HG02588 (cell line): ENCODE measurements around the gene PEA15.

Source experiments
- ATAC-seq: cut with Tn5 transposase; IDR thresholded peaks from one replicate; pipeline ENCODE4 v1.9.1; 2021; ENCODE audit warnings: mild to moderate bottlenecking, moderate library complexity; ENCODE audit not compliant: unreplicated experiment

Gene PEA15, protein sequence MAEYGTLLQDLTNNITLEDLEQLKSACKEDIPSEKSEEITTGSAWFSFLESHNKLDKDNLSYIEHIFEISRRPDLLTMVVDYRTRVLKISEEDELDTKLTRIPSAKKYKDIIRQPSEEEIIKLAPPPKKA

DNA sequence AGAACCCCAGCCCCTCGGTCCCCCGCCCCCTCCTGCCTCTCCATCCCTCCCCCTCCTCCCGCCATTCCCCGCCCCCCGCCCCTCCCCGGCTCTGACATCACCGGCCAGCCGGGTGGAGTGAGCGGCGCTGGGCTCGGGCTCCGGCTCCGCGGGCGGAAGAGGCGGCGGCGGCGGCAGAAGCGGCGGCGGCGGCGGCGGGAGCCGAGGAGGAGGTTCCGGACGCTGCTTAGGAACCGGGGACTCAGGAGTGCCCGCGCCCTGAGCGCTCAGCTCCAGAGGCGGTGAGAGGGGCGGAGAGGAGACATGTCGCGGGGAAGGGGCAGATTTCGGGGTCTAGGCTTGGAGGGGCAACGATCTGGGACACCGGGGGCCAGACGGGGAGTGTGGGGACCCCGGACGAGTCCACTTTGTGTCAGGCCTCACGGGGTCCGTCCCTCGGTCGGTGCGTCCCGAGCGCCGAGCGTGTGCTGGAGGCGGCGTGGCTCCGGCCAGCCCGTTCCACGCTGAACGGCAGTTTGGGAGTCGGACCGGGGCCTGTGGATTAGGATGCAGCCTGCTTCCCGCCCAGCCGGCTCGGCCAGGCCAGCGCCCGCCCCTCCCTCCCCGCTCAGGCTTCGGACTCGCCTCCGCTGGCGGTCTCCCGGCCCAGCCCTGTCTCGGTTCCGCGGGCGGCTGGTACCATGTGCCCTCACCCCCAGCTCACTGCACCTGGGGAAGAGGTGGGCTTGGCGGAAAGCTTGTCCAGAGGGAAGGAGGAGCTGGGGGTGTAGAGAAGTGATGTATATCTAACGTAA lies at the start of gene PEA15:
TSS of gene PEA15 (plus strand) at position 143 of the 794 bp plus-strand sequence. CDS start 6,161 bp downstream, outside the sequence.
- peak; percentile 46 for ATAC-seq

DNA sequence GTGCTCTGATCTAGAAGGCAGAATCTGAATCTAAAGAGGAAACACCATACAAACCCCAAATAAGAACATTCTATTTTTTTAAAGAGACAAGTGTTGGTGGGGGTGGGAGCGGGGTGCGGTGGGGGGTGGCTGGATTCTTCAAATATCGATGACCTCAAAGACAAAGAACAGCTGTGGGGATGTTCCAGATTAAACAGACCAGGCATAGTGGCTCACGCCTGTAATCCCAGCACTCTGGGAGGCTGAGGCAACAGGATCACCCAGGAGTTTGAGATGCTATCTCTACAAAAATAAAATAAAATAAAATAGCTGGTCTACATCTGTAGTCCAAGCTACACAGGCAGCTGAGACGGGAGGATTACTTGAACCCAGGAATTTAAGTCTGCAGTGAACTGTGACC lies 48.8 kb upstream of the PEA15 start:
- ATAC-seq, result no peak

DNA sequence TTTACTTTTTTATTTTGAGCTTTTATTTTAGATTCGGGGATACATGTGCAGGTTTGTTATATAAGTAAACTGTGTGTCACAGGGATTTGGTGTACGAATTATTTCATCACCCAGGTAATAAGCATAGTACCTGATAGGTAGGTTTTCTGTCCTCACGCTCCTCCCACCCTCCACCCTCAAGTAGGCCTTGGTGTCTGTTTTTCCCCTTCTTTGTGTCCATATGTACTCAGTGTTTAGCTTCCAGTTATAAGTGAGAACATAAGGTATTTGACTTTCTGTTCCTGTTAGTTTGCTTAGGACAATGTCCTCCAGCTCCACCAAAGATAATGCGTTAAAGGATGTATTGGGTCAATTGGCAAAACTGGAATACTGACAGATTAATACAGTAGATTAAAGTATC lies 48.0 kb upstream of the PEA15 start:
- no peak for ATAC-seq

DNA sequence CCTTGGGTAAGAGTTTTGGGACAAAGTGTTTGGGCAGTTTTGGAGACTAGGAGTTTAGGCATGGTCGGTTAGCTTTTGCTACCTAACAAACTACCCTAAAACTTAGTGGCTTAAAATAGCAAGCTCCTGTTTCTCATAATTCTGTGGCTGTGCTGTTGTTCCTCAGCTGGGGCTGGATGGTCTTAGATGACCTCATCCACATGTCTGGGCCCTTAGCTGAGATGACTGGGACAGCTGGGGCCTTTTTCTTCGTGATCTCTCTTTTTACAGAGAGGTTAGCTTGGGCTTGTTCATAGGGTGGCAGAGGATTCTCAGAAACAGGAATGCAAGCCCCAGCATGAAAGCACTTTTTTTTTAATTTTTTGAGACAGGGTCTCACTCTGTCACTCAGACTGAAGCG lies 47.2 kb upstream of the PEA15 start:
- no peak for ATAC-seq

DNA sequence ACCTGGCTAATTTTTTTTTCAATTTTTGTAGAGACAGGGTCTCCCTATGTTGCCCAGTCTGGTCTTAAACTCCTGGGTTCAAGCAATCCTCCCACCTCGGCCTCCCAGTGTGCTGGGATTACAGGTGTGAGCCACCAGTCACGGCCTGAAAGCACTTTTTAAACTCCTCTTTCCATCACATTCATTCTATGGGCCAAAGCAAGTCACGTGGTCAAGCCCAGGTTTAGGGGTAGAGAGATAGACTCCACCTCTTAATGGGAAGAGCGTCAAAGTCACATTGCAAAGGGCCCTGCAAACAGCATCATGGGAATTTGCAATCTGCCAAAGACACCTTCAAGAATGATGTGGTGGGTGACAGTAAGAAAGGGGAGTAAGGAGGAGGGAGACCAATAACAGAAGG lies 46.6 kb upstream of the PEA15 start:
- no peak for ATAC-seq

DNA sequence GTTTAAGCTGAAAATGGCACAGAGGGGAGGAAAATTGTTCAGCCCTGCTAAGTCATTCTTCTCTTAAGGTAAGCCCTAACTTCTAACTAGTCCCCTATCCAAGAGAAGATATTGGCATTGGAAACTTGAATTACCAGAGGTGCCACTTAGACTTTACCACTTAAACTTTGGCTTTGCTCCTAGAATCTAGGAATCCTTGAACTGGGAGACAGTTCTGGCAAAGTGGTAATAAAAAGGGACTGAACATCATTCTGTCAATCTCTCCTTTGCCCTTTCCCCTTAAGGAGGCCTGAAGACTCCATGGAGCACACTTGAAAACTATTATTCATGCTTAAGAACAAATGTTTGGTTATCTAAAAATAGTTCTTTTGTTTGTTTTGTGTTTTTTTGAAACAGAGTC lies 45.3 kb upstream of the PEA15 start:
- no peak for ATAC-seq

DNA sequence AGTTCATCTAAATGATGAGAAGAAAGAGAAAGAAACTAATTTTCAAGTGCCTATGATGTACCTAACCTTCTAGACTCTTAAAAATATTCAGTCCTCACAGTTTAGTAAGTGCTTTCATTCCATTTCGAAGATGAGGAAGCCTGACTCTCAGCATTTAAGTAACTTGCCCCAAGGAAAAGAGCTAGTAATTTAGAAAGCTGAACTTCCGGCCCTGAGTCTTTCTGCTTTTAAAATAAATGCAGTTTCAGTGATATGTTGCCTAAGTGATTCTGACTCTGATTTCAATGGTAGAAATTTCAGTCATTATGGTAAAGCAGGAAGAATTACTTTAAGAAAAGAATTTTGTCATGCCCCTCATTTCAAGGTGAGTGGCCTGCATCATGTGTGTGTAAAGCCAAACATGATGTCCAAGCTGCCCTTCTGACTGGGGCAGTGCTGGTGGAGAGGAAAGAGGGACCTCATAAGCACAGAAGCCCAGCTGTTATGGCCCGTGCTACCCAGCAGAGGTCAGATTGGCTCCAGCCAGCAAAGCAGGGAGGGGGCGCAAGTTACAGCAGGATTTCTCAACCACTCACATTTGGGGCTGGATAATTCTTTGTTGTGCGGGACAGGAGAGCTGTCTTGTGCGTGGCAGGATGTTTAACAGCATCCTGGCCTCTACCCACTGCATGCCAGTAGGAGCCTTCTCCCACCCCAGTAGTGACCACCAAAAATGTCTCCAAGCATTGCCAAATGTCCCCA lies 43.0 kb upstream of the PEA15 start:
- no peak for ATAC-seq

DNA sequence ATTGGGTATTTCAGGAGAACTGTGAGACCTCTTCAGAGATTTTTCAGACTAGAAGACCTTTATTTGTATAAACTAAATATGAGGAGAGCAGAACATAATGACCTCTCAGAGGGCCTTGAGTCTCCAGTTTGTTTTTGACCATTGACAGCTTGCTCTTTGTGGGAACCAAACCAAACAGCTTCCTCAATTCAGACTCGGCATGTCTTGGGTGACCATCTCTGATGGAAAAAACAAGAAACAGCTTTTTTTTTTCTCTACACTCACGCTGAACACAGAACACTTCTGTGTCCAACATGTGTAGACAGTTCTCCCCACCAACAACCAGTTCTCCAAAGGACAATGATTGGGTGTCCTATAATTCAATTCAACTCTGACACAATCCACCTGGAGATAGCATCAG lies 42.3 kb upstream of the PEA15 start:
- no peak for ATAC-seq

DNA sequence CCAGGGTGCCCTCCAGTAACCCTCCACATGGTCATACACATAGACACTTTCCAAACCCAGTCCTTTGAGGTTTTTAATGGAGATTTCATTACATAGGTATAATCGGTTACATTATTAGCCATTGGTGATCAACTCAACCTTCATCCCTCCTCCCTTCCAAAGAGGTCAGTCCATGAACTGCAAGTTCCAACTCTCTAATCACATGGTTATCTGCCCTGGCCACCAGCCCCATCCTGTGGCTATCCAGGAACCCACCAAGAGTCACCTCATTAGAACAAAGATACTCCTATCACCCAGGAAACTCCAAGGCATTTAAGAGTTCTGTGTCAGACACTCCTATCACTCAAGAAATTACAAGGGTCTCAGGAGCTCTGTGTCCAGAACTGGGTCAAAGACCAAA lies 41.6 kb upstream of the PEA15 start:
- no peak for ATAC-seq

DNA sequence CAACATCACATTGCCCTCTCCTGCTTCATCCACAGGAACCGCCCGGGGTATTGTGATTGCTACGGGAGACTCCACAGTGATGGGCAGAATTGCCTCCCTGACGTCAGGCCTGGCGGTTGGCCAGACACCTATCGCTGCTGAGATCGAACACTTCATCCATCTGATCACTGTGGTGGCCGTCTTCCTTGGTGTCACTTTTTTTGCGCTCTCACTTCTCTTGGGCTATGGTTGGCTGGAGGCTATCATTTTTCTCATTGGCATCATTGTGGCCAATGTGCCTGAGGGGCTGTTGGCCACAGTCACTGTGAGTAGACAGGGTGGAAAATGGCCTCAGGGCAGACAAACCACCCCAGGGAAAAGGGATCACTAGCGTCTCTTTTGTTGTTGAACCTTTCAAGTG lies 41.1 kb upstream of the PEA15 start:
- ATAC-seq, result no peak

DNA sequence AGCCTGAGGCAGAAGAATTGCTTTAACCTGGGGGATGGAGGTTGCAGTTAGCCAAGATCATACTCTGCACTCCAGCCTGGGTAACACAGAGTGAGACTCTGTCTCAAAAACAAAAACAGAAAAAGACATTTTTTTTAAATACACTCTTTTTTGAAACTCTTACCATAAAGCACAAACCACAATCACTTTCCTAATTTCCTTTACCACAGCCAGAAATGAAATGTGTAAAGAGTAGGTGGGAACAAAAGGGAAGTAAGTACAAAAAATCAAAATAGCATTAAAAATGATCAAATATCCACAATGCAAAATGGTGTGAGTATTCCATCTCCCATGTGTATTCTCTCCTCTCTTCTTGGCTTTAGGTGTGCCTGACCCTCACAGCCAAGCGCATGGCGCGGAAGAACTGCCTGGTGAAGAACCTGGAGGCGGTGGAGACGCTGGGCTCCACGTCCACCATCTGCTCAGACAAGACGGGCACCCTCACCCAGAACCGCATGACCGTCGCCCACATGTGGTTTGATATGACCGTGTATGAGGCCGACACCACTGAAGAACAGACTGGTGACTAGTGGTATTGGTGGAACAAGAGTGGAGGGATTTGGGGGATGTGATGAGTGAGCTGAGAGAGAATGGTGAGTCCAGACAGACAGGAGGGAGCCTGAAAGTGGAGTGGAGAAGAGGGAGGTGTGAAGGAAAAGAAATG lies 38.9 kb upstream of the PEA15 start:
- ATAC-seq, result no peak

DNA sequence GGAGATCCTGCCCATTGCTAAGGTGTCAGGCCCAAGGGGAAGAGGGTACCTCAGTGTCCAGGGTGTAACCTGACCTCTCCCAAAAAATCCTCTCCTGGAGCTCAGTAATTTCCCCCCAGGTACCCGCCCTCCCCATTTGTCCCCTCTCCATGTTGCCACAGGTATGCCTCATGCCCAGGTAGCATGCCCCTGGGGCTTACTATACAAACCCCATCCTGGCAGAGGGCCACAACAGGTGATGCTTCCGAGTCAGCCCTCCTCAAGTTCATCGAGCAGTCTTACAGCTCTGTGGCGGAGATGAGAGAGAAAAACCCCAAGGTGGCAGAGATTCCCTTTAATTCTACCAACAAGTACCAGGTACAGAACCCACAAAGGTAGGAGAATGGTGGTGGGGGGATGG lies 38.1 kb upstream of the PEA15 start:
- ATAC-seq, result no peak

DNA sequence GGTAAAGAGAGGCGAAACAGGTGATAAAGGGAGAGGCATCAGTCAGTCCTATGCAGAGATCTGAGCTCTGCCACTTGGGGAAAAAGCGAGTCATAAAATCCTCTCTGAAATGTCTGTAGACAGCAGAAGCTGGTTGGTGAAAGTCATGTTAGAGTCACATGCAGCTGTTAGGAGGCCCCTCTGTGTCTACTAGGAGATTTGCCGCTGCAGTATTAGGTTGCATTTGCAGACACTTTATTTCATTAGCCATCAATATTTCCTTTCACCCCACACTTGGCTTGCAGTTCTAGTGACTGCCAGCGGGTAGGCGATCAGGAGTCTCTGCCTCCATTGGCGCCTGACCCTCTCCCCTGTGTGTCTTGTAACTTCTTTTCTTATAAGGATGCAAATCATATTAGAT lies 37.6 kb upstream of the PEA15 start:
- ATAC-seq, result no peak

DNA sequence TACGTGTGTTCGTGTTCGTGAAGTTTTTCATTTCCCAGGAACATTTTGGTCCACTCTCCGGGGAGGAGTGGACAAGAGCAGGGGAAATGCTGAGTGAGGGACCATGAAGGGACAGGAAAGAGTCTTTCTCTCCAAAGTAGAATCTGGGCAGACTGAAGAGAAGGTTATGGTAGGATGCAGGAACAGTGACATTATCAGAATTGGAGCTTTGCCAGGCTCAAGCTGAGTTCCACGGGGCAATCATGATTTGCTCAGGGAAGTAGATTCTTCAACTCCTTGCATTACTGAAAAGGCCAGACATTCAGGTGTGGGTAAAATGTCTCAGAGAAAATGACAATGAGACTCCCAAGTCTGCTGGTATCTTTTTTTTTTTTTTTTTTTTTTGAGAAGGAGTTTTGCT lies 37.2 kb upstream of the PEA15 start:
- ATAC-seq, result no peak

DNA sequence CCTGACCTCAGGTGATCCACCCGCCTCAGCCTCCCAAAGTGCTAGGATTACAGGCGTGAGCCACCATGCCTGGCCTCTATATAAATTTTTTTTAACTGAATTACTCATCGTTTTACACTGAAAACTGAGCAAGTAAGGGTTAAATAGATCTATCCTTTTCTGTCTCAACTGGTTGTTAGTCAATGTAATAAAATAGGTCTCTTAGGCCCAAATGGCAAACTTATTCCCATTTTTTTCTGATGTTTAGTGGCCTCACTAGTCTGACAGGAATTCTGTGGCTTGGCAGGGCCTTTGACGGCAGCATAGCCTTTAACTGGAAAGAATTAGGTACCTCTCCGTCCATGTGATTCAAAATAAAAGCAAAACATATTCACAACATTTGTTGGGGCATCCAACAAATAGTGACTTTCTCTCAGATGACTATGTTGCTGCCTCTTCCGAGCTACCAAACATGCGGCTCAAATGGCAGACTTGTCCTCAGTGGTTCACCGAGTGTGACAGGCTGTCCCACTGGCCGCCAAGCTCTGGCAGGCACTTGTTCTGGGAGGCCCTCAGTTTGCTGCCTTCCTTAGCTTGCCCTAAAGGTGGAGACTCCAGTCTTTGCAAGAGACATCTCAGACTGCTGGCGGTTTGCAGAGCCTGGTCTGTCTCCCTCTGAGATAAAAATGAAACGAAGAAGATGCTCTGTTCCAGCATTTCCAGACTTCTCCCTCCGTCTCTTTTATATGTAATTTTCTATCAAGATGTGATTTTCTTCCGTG lies 36.4 kb upstream of the PEA15 start:
- ATAC-seq, result no peak

DNA sequence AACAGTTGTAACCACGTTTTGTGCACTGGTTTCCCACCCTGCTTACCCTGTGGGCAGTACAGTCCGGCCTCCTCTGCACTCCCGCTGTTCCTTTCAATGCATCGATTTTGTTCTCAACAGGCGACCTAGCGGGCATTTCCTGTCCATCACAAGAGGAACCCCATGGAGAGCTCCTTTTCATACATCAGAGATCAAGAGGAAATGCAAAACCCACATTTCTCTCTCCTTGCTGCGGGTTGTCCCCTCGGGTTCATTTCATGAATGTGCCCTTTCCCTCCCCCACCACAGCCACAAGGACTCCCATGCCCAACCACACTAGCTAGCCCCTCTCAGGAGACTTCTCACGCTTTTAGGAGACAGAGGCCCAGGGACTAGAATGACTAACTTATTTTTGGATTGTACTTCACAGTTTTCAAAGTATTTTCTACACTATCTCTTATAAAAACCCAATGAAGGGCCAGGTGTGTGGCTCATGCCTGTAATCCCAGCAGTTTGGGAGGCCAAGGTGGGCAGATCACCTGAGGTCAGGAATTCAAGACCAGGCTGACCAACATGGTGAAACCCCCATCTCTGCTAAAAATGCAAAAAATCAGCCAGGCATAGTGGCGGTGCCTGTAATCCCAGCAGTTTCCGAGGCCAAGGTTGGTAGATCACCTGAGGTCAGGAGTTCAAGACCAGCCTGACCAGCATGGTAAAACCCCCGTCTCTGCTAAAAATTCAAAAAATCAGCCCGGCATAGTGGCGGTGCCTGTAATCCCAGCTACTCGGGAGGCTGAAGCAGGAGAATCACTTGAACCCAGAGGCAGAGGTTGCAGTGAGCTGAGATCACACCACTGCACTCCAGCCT lies 35.4 kb upstream of the PEA15 start:
- peak; percentile 63 for ATAC-seq

DNA sequence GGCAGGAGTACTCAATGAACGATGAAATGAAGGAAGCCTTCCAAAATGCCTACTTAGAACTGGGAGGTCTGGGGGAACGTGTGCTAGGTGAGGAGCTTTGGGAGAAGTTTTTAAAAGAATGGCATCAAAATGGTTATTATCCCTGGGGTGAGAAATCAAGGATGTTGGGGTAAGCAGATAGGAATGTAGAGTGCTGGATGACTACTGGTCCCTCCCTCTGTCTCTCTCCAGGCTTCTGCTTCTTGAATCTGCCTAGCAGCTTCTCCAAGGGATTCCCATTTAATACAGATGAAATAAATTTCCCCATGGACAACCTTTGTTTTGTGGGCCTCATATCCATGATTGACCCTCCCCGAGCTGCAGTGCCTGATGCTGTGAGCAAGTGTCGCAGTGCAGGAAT lies 33.8 kb upstream of the PEA15 start:
- no peak for ATAC-seq

DNA sequence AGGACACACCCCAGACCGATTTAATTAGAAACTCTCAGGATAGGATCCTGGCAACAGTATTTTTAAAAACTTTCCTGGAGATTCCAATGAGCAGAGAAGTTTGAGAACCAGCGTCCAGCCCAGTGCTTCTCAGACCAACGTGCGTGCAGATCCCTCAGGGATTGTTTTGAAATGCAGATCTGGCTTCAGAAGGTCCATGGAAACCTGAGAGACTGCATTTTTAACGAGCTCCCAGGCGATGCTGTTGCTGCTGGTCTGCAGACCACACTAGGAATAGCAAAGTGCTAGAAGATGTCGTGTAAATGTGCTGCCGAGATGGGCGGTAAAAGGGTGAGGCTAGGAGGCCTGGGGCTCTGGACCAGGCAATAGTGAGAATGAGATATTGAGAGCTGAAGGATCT lies 33.2 kb upstream of the PEA15 start:
- ATAC-seq, result no peak

DNA sequence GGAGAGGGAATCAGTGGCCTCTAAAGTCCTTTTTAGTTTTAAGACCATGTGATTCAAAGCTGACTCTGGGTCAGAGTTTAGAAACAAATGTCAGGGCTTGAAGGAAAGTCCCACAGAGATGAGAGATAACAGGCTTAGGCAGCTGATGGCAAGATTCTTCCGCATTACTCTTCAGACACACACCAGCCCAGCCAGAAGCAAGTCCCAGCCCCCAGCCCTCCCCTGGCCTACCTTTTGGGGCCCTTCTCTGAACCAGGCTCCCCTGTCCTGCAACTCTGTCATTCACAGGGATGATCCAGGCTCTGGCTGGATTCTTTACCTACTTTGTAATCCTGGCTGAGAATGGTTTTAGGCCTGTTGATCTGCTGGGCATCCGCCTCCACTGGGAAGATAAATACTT lies 28.0 kb upstream of the PEA15 start:
- no peak for ATAC-seq

DNA sequence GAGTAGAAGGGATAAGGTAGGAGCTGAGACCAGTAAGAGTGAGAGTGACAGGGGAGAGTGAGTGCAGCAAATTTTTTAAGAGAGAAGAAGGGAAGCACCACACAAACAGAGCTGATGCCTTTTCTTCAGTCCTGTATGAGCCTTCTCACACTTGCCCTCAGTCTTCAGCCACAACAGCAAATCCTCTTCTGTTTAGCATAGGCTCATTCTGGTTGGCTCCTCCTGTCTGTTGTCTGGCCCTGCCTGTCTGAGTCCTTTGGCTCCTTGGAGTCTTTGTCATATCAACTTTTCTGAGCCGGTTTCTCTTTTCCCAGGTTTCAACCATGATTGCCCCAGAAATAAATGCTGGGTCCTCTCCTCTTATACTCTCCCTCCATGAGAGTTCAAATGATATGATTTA lies 27.5 kb upstream of the PEA15 start:
- ATAC-seq, result no peak
